Hematopoietic multipotent progenitor cell treated with erythropoietin and hydrocortisone succinate and interleukin-3 and kit ligand, for 8 days (in vitro differentiated cells): Measurements from ENCODE around the gene AKAP5.

Experiments
- DNase-seq: peaks from one replicate; pipeline ENCODE4 v3.0.0-alpha.2; 2015

AKAP5 gene

GRCh38 chr14:64465191-64465822, at the start of gene AKAP5:
AKAP5 (plus strand) TSS chr14:64465499; CDS start chr14:64468395, 2,896 bp downstream.
- DNase-seq, result peak; percentile 45

DNA sequence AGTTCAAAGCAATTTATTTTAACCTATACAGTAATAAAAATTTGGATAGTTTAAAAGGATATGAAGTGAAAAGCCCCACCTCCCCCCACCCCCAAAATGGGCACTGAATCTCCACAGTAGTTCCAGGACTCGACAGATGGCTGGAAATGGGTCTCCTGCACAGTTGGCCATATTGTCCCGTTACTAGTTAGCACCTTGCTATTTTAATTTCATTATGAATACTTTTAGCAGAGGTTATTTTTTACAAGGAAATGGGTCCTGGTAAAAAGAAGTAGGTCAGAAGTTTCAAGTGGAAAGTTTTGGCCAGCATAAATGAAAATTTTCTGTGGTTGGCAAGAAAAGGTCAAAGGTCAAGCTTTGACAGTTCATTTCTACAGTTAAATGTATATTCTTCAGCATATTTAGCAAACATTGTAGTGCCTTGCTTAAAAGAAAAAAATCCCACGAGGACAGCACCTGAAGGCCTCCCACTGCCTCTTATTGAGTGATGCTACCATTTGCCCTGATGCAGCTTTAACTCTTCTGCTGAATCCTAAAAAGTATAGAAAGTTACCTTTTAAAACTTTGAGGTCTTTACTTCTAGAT, 48.9 kb upstream of the AKAP5 start:
- DNase-seq, result no peak

- DNase-seq, result peak; percentile 65
These were observed 48.1 kb upstream of the AKAP5 start for GRCh38 chr14:64417055-64417770.

DNA sequence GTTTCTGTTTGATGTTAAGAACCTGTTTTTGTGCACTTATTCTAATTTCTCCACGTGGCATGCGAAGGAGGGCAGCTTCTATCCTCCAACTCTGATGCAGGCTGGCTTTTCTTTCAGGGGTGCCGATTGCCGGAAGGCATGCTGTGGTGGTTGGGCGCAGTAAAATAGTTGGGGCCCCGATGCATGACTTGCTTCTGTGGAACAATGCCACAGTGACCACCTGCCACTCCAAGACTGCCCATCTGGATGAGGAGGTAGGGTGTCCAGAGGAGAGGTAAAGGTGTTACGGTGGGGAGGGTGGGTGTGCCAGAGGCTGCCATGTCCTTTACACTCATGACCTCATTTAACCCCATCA, 47.6 kb upstream of the AKAP5 start:
- no peak for DNase-seq

- no peak for DNase-seq
These were observed 46.3 kb upstream of the AKAP5 start for GRCh38 chr14:64419003-64419402.

GRCh38 chr14:64421166-64421565, 44.1 kb upstream of the AKAP5 start:
- DNase-seq, result no peak

- DNase-seq, result no peak
These were observed 43.3 kb upstream of the AKAP5 start for GRCh38 chr14:64422005-64422404.

DNA sequence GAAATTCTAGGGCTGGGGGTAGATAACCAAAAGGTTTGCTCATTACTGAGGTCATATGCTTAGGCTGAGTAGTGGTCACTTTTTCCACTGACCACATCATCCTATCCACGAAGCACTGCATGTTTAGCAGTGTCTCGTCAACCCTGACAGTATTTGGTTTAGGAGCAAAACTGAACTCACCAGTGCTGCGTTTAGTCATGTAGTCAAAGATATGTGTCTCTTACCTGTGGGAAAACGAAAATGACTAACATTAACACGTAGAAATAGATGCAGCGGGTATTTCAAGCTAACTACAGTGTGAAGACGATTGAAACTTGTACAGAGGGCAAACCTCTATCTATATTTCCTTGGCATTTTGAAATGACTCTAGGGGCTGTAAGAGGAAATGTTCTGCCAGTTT, 42.5 kb upstream of the AKAP5 start:
- no peak for DNase-seq

DNA sequence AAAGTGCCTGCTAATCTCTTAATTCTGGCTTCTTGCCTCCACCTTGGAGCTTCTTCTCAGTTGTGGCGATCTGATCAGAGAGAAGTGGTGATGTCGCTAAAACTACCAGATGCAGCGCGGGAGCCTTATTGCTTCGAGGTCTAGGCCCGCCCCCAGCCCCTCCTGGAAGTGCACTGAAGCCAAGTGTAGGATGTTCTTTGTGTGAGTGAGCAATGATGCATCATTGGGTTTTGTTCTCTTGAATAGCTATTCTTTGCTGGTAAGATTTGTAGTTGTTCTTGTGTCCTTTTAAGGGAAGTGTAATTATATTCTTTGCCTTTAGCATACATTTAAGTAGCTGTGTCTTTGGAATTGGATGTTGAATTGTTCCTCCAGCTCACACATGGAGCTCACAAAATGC, 41.3 kb upstream of the AKAP5 start:
- no peak for DNase-seq

GRCh38 chr14:64434528-64434927, 30.8 kb upstream of the AKAP5 start:
- no peak for DNase-seq

GRCh38 chr14:64438181-64438841, 27.0 kb upstream of the AKAP5 start:
- no peak for DNase-seq

DNA sequence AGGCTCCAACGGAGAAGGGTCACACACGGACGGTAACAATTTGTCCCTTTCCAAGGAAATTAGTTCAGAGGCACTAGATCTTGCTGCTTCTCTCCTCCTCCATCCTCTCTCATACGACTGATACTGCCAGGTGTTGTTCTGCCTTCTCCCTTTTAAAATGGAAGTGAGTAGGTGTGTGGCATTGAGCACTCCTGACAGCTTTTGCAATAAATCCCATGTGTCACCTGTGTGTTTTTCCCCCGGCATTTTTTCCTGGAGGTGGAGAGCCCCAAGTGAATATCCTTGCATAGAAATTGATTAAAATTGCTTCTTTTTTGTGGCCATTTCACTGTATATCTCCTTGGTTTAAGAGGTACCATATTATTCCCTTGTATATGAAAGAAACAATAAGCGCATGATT, 26.2 kb upstream of the AKAP5 start:
- no peak for DNase-seq

GRCh38 chr14:64440494-64440893, 24.8 kb upstream of the AKAP5 start:
- no peak for DNase-seq

DNA sequence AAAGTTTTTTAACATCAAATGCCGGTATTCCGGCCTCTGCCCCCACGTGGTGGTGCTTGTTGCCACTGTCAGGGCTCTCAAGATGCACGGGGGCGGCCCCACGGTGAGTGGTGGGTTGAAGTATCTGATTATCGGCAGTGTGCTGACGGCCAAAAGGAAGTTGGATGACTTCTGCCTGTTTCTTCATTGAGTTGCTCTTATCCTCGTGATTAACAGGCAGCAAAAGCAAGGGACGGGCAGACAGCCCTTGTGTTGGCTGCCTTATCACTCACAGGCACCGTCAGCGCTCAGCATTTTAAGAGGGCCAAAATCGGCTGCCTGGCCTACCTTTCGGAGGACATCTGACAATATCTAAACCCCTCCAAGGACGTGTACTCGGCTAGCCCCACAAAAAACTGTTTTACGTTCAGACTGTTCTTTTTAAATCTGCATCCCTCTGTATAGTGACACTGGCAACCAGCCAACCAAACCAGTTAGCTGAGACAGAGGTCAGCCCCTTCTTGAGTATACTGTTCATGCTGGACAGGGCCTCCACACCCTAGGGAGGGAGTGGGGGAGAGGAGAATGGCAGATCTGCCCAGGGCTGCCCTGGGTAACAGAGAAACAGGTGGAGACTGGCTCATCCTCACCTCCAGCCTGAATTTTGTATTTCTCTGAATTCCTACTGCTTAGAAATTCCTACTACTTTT, 22.9 kb upstream of the AKAP5 start:
- peak; percentile 84 for DNase-seq

- DNase-seq, result no peak
These were observed 21.2 kb upstream of the AKAP5 start for GRCh38 chr14:64444140-64444539.

- no peak for DNase-seq
These were observed 20.1 kb upstream of the AKAP5 start for GRCh38 chr14:64444984-64445845.

DNA sequence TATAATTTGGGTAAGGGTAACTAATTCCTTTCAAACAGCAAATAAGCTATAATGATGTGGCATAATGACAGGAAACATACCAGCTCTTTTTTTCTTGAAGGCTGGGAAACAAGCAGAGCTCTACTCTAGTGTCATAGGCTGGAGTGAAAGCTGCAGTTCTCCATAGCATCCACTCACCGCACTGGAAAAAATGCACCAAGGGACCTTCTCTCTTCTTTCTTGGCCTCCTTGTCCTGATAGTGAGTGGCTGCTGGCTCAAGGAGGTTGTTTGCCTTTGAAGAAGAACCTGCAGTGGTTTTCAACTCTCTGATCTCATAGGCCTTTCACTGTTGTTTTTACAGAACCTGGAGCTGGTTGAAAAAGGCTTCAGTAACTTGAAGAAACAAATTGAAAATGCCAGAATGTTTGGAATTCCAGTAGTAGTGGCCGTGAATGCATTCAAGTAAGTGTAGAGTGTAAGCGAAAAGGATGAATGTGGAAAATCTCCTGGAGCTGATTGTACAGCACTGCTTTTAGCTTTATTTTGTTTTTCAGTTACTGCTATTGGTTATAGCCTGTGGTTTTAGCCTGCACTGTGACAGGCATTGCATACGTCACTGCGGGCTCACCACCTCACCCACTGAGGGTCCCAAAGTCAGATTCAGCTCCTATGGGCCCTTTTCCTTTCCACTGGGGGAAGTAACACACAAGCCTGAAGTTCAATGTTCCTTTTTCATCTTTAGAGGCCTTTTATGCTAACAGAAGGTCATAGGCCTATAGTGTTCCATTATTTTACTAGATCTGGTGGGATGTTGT, 17.2 kb upstream of the AKAP5 start:
- no peak for DNase-seq

GRCh38 chr14:64450255-64450654, 15.0 kb upstream of the AKAP5 start:
- no peak for DNase-seq

- DNase-seq, result no peak
These were observed 10.6 kb upstream of the AKAP5 start for GRCh38 chr14:64454671-64455070.

DNA sequence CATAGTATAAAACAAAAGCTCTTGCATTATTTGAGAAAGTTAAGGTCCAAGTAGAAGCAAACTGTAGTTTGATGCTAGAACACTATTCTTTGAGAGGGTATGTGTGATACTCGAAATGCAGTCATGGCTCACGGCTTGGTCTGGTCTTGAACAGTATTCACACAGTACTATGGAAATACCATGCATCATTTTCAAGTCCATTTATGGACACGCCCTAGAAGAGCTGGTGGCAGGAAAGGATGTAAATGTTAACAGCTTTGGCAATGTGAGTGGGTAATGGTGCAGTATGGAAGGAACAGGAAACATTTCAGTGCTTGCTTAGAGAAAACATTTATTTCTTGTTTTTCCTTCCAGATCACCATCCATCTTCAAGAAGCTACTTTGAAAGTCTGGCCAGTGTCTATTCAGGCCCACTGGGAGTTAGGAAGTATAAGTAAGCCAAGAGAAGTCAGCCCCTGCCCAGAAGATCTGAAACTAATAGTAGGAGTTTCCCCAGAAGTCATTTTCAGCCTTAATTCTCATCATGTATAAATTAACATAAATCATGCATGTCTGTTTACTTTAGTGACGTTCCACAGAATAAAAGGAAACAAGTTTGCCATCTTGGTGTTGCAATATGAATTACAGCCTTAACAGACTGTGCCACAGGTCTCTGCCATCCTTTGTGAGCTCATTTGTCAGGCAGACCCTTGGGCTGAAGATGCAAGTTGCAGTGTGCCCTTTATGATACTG, 5.7 kb upstream of the AKAP5 start:
- DNase-seq, result no peak

- no peak for DNase-seq
These were observed 4.1 kb upstream of the AKAP5 start for GRCh38 chr14:64461221-64461620.
